Peyer's patch (tissue), 4 donors: Measurements from ENCODE around the gene GAD1. TPM values are rescaled to one million over a fixed set of nuclear protein-coding genes. Genes with fewer than 3 reads are reported as not detected.

Source experiments
- DNase-seq, 3 donors: peaks; one replicate each; pipeline ENCODE4 v3.0.0-alpha.2; 2017 to 2019
- H3K27ac ChIP-seq, 4 donors: fragments of 200-600 bp; sonication (generic); one replicate each; pipeline ENCODE4 v1.5.1; 2016 to 2019
- H3K27me3 ChIP-seq, 2 donors: fragments of 200-600 bp; sonication (generic); one replicate each; pipeline ENCODE4 v1.5.1; 2019
- H3K36me3 ChIP-seq, 3 donors: fragments of 200-600 bp; sonication (generic); one replicate each; pipeline ENCODE4 v1.5.1; 2016 to 2019
- H3K4me1 ChIP-seq, 4 donors: fragments of 200-600 bp; sonication (generic); one replicate each; pipeline ENCODE4 v1.5.1; 2016 to 2019
- H3K4me3 ChIP-seq, 4 donors: fragments of 200-600 bp; sonication (generic); 1 replicate in 3 of 4; 2 replicates in 1 of 4; pipeline ENCODE4 v1.5.1; 2016 to 2019; ENCODE audit warnings: mild to moderate bottlenecking in 1 of 4
- H3K9me3 ChIP-seq, 4 donors: fragments of 200-600 bp; sonication (generic); one replicate each; pipeline ENCODE4 v1.5.1; 2016 to 2019; ENCODE audit warnings: mild to moderate bottlenecking in 1 of 4
- POLR2A ChIP-seq, 2 donors: fragments of 450-650 bp; IDR thresholded peaks; one replicate each; pipeline ENCODE4 v1.5.1; 2017; ENCODE audit warnings: antibody characterized with exemption in 2 of 2, mild to moderate bottlenecking in 2 of 2, moderate library complexity in 2 of 2
- total RNA-seq, 4 donors: library from RNA; depleted of rRNA; stranded (reverse); fragments of >200 nt; gene quantifications; one replicate each; pipeline ENCODE4 v1.1.0, GENCODE V29; 2016
- TF ChIP-seq, protein P1 (sequence below), 6 experiments: fragments of 450-650 bp in 4 of 6; fragments of 200-600 bp in 2 of 6; sonication (generic) in 1 of 6; IDR thresholded peaks; one replicate each; pipeline ENCODE4 v1.5.1; 2017 to 2019; ENCODE audit warnings: antibody characterized with exemption in 6 of 6, mild to moderate bottlenecking in 3 of 6, moderate library complexity in 1 of 6

Gene GAD1
- total RNA-seq, 4 donors from 2014 or later: not detected

DNA sequence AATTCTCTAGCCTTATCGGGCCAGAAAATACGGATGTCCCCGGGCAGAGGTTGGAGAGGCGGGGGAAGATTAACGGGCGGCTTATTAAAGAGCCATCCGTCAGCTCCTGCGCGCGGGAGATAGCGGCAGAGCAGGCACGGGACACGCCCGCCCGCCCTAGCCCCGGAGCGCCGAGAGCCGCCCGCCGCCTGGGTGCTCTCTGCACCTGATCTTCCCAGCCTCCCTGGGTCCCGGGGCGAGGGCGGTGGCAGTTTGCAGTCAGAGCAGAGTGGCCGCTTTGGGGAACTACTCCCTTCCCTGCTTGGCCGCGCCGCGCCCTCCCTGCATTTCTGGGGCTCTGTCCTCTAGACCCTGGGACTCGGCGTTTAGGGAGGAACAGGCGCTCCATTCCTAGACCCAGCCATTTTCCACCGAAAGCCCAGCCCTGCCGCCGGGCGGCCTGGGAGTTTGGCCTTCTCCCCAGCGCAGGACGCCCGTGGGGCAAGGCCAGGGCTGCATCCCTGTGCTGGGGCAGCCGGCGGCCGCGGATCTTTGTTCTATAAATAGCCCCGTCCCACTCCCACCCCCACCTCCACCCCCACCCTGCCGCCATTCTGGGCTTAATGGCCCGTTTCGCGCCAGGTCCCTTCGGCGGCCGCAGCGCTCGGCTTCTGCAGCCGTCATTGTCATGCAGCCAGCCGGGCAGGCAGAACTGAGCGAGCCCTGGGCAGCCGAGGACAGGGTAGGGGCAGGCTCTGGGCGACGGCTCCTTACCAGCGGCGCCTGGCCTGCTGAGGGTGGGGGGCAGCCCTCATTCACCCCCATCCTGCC lies 6.6 kb downstream of the GAD1 start:
- TF ChIP-seq POLR2A (IDR thresholded peaks at IDR 0.05): no peak
- TF ChIP-seq, protein P1, sequence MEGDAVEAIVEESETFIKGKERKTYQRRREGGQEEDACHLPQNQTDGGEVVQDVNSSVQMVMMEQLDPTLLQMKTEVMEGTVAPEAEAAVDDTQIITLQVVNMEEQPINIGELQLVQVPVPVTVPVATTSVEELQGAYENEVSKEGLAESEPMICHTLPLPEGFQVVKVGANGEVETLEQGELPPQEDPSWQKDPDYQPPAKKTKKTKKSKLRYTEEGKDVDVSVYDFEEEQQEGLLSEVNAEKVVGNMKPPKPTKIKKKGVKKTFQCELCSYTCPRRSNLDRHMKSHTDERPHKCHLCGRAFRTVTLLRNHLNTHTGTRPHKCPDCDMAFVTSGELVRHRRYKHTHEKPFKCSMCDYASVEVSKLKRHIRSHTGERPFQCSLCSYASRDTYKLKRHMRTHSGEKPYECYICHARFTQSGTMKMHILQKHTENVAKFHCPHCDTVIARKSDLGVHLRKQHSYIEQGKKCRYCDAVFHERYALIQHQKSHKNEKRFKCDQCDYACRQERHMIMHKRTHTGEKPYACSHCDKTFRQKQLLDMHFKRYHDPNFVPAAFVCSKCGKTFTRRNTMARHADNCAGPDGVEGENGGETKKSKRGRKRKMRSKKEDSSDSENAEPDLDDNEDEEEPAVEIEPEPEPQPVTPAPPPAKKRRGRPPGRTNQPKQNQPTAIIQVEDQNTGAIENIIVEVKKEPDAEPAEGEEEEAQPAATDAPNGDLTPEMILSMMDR (IDR thresholded peaks at IDR 0.05): no peak
- Histone ChIP-seq H3K27ac (no peak overlapping the region), H3K9me3 (peaks cover 0 to 6% (median 0%) of the 10 kb centered on the region in 4 donors), H3K27me3 (peaks cover 0 to 55% of the 10 kb centered on the region in 2 donors), H3K4me1 (peaks cover 10 to 51% (median 18%) of the 10 kb centered on the region in 4 donors), H3K36me3 (no peaks in the 10 kb centered on the region), H3K4me3 (peak overlapping the region in 2 of 4 donors; percentile 18 to 32)
- no peak for DNase-seq

DNA sequence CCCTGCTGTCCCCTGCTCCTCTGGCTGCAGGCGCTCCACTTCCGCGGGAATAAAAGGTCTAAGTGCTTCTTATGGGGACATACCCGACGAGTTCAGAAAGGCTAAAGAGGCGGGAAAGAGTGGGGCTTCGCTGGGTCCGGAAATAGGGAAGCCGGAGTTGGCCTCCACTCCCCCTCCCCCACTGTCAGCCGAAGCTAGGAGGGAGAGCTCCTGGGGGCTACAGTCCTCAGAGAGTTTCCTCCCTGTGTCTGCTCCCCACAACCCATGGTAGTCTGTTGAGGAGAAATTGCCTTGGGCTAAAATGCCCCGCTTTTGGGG lies 7.2 kb downstream of the GAD1 start:
- Histone ChIP-seq H3K27me3 (peaks cover 0 to 50% of the 10 kb centered on the region in 2 donors), H3K4me1 (peaks cover 8 to 46% (median 17%) of the 10 kb centered on the region in 4 donors), H3K9me3 (peaks cover 0 to 6% (median 0%) of the 10 kb centered on the region in 4 donors), H3K27ac (no peak overlapping the region), H3K4me3 (peak overlapping the region in 1 of 4 donors; percentile 18), H3K36me3 (no peaks in the 10 kb centered on the region)
- no peak for DNase-seq
- TF ChIP-seq, protein P1 (IDR thresholded peaks at IDR 0.05): no peak
- TF ChIP-seq POLR2A (IDR thresholded peaks at IDR 0.05): no peak

DNA sequence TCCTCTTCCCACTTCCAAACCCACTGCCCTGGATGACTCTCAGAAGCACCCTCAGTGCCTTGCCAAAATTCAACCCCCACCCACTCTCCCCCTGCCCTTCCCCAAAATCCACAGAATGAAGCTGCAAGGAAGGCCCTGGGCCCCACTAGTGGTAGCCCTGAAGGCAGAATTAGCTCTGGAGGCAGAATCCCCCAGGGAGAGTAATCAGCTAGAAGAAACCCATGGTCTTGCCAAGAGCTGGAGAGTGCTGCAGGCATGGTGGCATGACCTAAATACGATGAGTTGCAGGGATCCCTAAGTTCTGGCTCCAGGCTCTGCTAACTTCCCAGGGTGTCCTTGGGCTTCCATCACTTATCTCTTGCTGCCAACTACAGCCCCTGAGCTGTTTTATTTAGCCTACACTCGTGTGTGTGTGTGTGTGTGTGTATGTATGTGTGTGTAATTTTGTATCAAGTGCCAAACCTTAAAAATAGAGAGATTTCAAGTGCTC lies 7.9 kb downstream of the GAD1 start:
- H3K27ac ChIP-seq: no peak overlapping the region
- no peak overlapping the region for H3K4me3 ChIP-seq
- peaks cover 8 to 43% (median 17%) of the 10 kb centered on the region in 4 donors for H3K4me1 ChIP-seq
- H3K9me3 ChIP-seq: peaks cover 0 to 6% (median 0%) of the 10 kb centered on the region in 4 donors
- DNase-seq: no peak
- TF ChIP-seq, protein P1 (IDR thresholded peaks at IDR 0.05): no peak
- TF ChIP-seq POLR2A (IDR thresholded peaks at IDR 0.05): no peak
- H3K36me3 ChIP-seq: no peaks in the 10 kb centered on the region
- H3K27me3 ChIP-seq: peaks cover 0 to 43% of the 10 kb centered on the region in 2 donors

DNA sequence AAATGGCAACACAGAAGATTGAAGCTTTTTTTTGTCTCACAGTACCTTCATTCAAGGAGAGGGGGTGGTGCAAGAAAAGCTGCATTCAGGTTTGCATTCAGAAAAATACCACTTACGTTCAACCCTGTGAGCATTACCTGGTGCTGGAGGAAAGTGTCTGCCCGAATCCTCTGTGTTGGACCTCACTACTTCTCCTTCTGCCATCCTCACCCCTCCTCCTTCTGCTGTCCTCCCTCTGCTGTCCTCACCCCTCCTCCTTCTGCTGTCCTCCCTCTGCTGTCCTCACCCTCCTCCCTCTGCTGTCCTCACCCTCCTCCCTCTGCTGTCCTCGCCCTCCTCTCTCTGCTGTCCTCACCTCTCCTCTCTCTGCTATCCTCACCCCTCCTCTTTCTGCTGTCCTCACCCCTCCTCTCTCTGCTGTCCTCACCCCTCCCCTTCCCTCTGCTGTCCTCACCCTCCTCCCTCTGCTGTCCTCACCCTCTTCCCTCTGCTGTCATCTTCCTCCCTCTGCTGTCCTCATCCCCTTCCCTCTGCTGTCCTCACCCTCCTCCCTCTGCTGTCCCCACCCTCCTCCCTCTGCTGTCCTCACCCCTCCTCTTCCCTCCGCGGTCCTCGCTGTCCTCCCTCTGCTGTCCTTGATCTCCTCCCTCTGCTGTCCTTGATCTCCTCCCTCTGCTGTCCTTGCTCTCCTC lies 11.3 kb downstream of the GAD1 start:
- TF ChIP-seq, protein P1 (IDR thresholded peaks at IDR 0.05): no peak
- Histone ChIP-seq H3K4me1 (peaks cover 0 to 9% (median 2%) of the 10 kb centered on the region in 4 donors), H3K9me3 (no peaks in the 10 kb centered on the region), H3K27me3 (peaks cover 0 to 11% of the 10 kb centered on the region in 2 donors), H3K4me3 (no peak overlapping the region), H3K36me3 (no peaks in the 10 kb centered on the region), H3K27ac (no peak overlapping the region)
- DNase-seq: no peak

DNA sequence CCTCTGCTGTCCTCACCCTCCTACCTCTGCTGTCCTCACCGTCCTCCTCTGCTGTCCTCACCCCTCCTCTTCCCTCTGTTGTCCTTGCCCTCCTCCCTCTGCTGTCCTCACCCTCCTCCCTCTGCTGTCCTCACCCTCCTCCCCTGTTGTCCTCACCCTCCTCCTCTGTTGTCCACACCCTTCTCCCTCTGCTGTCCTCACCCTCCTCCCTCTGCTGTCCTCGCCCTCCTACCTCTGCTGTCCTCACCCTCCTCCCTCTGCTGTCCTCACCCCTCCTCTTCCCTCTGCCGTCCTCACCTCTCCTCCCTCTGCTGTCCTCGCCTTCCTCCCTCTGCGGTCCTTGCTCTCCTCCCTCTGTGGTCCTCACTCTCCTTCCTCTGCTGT lies 11.8 kb downstream of the GAD1 start:
- H3K27ac ChIP-seq: no peak overlapping the region
- no peaks in the 10 kb centered on the region for H3K36me3 ChIP-seq
- no peaks in the 10 kb centered on the region for H3K9me3 ChIP-seq
- H3K4me1 ChIP-seq: peaks cover 0 to 4% (median 0%) of the 10 kb centered on the region in 4 donors
- TF ChIP-seq POLR2A (IDR thresholded peaks at IDR 0.05): no peak
- TF ChIP-seq, protein P1 (IDR thresholded peaks at IDR 0.05): no peak
- peaks cover 0 to 6% of the 10 kb centered on the region in 2 donors for H3K27me3 ChIP-seq
- no peak for DNase-seq
- no peak overlapping the region for H3K4me3 ChIP-seq
